GM12873 (cell line): ENCODE data around the gene TMEM273.

Source experiments
- TF ChIP-seq, protein P1 (sequence below): IDR thresholded peaks from 2 replicates; pipeline ENCODE4 v1.5.1; 2012; ENCODE audit warnings: low read depth, mild to moderate bottlenecking, moderate library complexity, low read length, control low read depth; ENCODE audit not compliant: insufficient read depth; ENCODE audit errors: missing control alignments

TMEM273 gene

DNA sequence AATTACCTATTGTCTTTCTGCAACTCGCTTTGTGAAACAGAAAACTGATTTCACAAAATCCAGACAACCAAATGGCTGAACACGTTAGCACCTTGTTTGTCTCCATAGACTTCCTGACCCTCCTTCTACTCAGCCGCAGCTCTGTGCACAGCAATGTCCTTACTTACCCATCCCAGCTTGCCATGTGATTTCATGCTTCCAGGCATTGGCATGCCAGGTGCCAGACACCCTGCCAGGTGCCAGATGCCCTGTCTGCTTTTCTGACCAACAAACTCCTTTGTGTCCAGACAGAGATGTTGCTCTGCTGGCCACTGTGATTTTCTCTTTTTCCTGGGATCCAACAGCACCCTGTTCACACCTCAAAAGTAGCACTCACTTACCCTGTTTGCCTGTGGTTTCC is 38.3 kb downstream of the TMEM273 start:
- TF ChIP-seq, protein P1, sequence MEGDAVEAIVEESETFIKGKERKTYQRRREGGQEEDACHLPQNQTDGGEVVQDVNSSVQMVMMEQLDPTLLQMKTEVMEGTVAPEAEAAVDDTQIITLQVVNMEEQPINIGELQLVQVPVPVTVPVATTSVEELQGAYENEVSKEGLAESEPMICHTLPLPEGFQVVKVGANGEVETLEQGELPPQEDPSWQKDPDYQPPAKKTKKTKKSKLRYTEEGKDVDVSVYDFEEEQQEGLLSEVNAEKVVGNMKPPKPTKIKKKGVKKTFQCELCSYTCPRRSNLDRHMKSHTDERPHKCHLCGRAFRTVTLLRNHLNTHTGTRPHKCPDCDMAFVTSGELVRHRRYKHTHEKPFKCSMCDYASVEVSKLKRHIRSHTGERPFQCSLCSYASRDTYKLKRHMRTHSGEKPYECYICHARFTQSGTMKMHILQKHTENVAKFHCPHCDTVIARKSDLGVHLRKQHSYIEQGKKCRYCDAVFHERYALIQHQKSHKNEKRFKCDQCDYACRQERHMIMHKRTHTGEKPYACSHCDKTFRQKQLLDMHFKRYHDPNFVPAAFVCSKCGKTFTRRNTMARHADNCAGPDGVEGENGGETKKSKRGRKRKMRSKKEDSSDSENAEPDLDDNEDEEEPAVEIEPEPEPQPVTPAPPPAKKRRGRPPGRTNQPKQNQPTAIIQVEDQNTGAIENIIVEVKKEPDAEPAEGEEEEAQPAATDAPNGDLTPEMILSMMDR, result no peak

DNA sequence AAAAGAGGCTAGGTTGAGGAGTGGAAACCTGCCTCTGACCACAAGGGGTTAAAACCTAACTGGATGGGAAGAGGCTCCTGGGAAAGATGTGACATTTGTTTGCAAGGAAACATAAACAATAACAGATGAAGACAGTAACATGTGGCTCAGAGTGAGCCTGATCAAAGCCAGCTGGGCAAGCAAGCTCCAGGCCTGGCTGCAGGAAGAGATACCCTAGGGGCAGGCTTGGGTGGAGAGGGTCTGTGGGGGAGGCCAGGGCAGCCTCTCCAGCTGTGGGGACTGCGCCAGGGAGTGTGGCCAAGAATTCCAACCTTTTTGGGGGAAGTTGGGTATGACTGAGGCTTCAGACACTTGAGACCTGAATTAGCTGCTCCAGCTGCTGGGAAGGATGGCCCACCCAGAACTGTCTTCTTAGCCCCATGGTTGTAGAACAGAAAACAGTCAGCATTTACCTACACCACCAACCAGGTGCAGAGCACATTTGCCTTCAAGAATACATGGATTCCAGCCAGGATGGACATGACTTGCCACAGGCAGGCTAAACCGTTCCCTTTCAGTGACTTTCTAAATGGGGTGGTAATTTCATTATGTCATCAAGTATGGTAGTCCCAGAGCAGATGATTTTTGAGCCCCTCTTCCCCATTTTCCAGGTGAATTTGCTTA is 44.0 kb downstream of the TMEM273 start:
- TF ChIP-seq, protein P1, result no peak

DNA sequence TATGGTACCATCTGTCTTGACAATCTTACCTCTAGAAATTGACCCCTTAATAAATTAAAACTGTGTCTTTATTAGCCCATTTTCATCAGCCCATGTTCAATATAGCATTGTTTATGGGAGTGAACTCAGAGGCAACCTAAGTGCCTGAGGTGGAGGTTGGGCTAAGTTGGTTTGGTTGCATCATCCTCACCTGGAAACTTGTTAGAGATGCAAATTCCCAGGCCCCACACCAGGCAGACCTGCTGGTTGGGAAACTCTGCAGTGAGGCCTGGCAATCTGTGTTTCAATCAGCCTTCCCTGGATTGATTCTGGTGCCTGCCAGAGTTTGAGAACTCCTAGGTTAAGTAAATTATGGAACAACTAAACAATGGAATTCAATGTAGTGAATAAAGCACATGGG is 44.9 kb downstream of the TMEM273 start:
- TF ChIP-seq, protein P1, result no peak

DNA sequence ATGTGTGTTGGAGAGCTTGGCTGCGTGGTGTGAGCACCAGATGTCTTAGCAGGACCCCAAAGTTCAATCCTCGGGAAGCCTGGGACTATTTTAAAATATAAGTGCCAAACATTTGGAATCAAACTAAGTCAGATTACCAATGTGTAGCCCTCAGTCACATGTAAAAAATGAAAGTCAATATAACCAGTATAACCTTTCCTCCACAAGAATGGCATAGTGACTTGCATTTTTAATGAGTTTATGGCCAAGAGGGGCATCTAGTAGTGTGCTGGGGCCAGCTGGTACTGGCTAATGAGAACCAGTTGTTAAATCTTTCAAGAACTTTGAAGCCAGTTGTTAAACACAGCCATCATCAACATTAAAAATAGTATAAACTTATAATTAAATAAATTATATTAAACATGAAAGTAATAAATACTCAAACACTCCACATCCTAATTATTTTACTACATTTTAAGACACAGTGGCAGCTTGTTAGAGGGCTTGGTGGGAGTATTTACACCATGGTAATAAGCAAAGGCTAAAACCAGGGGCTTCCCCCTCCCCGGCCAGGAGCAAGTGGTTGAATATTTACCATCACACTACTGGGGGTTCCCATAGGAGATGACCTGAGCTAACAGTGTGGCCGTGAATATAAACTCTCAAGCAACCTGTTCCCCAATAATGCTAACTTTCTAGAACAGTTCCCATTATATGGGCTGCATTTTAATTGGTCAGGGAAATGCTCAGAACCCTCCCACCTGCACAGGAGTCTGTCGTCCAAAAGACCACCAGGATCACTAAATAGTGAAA is 46.5 kb downstream of the TMEM273 start:
- TF ChIP-seq, protein P1, result no peak

DNA sequence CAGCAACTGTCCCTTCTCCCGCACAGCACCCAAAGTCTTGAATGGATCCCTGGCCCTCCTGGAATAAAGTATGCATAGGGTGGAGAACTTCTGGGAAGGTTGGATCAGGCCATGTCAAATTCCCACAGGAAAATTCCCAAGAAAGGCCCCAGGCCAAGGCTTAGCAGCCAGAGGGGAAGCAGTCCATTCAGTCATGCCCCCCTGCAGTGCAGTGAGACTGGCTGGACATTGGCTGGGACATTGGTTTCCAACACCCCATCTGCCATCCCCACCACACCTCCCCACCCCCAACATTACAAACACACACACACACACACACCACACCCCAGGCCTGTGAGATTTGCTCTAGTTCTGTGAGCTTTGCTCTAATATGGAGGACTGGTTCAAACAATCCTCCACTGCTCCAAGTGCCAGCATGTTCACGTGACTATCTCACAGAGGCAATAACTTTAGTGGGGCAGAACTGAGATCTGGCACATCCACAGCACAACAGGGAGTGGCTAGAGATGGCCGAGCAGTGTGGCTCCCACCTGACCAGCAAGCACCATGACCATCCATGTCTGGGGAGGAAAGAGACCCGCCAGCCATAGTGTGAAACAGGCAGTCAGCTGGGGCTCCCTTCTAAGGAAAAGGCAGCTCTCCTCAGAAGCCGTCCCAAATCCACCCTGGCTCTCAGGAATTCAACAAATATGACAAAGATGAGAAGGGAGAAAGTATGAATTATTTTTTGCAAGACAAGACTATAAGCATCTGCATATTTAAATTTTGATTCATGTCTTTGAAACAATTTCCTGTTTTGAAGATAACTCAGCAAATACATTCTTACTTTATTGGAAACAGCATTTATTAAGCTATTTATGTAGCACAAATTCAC is 47.6 kb downstream of the TMEM273 start:
- TF ChIP-seq, protein P1, result no peak

DNA sequence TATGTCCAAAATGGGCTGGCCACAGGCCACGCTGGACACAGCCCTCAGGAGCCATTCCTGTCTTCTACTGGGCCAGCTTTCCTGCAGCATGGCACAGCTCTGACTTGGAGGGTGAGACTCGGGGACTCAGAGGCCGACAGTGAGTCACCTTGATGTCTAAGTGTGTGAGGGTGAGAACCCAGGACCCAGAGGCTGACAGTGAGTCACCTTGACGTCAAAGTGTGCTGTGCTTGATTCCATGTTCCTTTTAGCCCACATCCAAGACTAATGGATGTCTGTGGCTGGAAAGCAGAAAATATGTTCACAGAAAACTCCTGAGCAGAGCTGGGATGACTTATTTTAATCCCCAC is 48.4 kb downstream of the TMEM273 start:
- TF ChIP-seq, protein P1, result no peak

DNA sequence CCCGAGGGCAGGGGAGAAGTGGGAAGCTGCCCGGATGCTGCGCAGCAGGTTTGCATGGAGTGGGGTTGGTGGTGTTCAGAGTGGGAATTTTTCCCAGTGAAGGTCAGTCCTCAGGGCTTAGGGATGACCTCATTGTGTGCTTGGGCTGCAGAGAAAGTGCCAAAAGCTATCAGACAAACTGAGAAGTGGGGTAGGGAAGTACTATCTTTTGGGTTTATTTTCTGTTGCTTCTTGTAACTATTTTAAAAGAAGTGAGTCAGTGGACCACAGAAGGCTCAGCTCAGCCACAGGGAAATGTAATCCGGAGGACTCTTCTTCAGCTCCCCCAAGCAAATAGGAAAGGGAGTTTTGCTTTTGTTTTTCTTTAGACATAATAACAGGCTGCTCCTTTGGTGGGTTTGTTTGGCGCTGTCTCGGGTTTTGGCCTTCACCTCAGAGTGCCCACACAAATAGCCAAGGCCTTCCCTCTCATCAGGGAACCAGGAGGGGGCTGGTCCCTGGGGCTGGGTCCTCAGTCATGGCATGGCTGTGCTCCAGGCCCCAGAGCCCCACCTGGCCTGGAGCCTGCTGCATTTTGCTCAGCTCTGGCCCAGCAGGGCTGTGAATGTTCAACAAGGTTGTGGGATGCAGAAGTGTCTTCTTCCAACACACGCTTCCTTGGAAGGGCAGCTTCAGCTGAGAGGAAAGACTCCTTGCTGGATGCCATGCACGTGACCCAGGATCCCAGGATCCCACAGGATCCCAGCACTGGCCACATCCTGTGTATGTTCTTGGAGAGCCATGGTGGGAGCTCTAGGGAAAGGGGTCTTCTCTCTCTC is 49.0 kb downstream of the TMEM273 start:
- TF ChIP-seq, protein P1, result no peak
